A549 (cell line): ENCODE measurements around the gene BCL11B. TPM values are rescaled to one million over a fixed set of nuclear protein-coding genes. Genes with fewer than 3 reads are reported as not detected.

Experiments
- ATAC-seq, 2 experiments: fragments of 200-7000 bp in 1 of 2; fragments of >200 bp in 1 of 2; cut with Nextera tagmentation in 1 of 2; cut with Tn5 transposase in 1 of 2; 3 replicates each; pipeline versions ENCODE4 v1.8.0 to v1.9.1; 2018 to 2020; ENCODE audit warnings: mild to moderate bottlenecking in 1 of 2, moderate library complexity in 1 of 2
- CTCF ChIA-PET: fragments of 300-600 bp; sonication (Branson Sonifier 250); formaldehyde crosslinking; extraction: SDS; loops from one replicate; lab custom pipeline; 2021; ENCODE audit warnings: antibody characterized with exemption, inconsistent platforms; lab: Yijun Ruan, JAX
- POLR2A ChIA-PET: fragments of 350-600 bp; formaldehyde crosslinking; extraction: SDS; loops from one replicate; lab custom pipeline; 2021; ENCODE audit warnings: antibody characterized with exemption, inconsistent platforms; lab: Yijun Ruan, JAX
- DNase-seq, 2 experiments: peaks; one replicate each; pipeline versions ENCODE4 v3.0.0 to v3.0.0-alpha.2; 2011 to 2016; ENCODE audit warnings: low read depth in 1 of 2, low spot score in 1 of 2
- FAIRE-seq: peaks from 2 replicates; lab custom pipeline; 2011; peaks lifted over from hg19 to GRCh38; lab: Jason Lieb, UNC
- H3K27ac ChIP-seq, 2 experiments: fragments of >200 bp; sonication (Bioruptor Twin); formaldehyde crosslinking; 3 replicates each; pipeline ENCODE4 v1.5.1; 2016 to 2017
- H3K4me1 ChIP-seq: fragments of >200 bp; sonication (Bioruptor Twin); formaldehyde crosslinking; 3 replicates; pipeline ENCODE4 v1.6.1; 2016
- H3K4me2 ChIP-seq: fragments of >200 bp; sonication (Bioruptor Twin); formaldehyde crosslinking; 3 replicates; pipeline ENCODE4 v1.6.1; 2016
- H3K4me3 ChIP-seq: fragments of >200 bp; sonication (Bioruptor Twin); formaldehyde crosslinking; 3 replicates; pipeline ENCODE4 v1.5.1; 2016
- H3K9me3 ChIP-seq: fragments of >200 bp; sonication (Bioruptor Twin); formaldehyde crosslinking; 3 replicates; pipeline ENCODE4 v1.6.1; 2016
- CBX2 ChIP-seq: fragments of 200-600 bp; sonication (generic); IDR thresholded peaks from 2 replicates; pipeline ENCODE4 v1.6.1; 2016; ENCODE audit warnings: low read depth, mild to moderate bottlenecking, borderline replicate concordance
- CHD4 ChIP-seq: fragments of 200-600 bp; sonication (generic); IDR thresholded peaks from 2 replicates; pipeline ENCODE4 v1.6.1; 2016; ENCODE audit warnings: antibody characterized with exemption, mild to moderate bottlenecking, borderline replicate concordance
- E2F6 ChIP-seq: IDR thresholded peaks from 2 replicates; pipeline ENCODE4 v1.6.1; 2012; ENCODE audit warnings: low read depth, borderline replicate concordance
- EHMT2 ChIP-seq: fragments of 200-600 bp; sonication (generic); IDR thresholded peaks from 2 replicates; pipeline ENCODE4 v1.6.1; 2016; ENCODE audit warnings: antibody characterized with exemption, low read depth, mild to moderate bottlenecking, moderate library complexity
- FOSB ChIP-seq: fragments of 250-450 bp; sonication (Bioruptor Pico); IDR thresholded peaks from 2 replicates; pipeline ENCODE4 v1.5.0; 2020; ENCODE audit warnings: mild to moderate bottlenecking, moderate library complexity
- FOXS1 ChIP-seq: fragments of 250-450 bp; sonication (Bioruptor Pico); IDR thresholded peaks from 2 replicates; pipeline ENCODE4 v1.5.0; 2020; ENCODE audit warnings: mild to moderate bottlenecking, moderate library complexity
- GATA3 ChIP-seq: IDR thresholded peaks from 2 replicates; pipeline ENCODE4 v1.6.1; 2012; ENCODE audit warnings: borderline replicate concordance
- HDAC2 ChIP-seq: fragments of 200-600 bp; sonication (generic); IDR thresholded peaks from 2 replicates; pipeline ENCODE4 v1.6.1; 2016
- HEYL ChIP-seq: fragments of 250-450 bp; sonication (Bioruptor Pico); IDR thresholded peaks from 2 replicates; pipeline ENCODE4 v1.8.0; 2021; ENCODE audit warnings: mild to moderate bottlenecking, moderate library complexity
- HMGXB4 ChIP-seq: fragments of 250-450 bp; sonication (Bioruptor Pico); IDR thresholded peaks from 2 replicates; pipeline ENCODE4 v1.5.0; 2021; ENCODE audit warnings: mild to moderate bottlenecking, moderate library complexity, borderline replicate concordance
- HOXB13 ChIP-seq: fragments of 250-450 bp; sonication (Bioruptor Pico); IDR thresholded peaks from 2 replicates; pipeline ENCODE4 v1.5.0; 2020; ENCODE audit warnings: low read depth, mild to moderate bottlenecking, moderate library complexity
- MAZ ChIP-seq: fragments of 150-350 bp; IDR thresholded peaks from 2 replicates; pipeline ENCODE4 v1.6.1; 2014; ENCODE audit warnings: antibody characterized with exemption, low read depth, low read length, borderline replicate concordance
- MYC ChIP-seq: IDR thresholded peaks from 2 replicates; pipeline ENCODE4 v1.6.1; 2012; ENCODE audit warnings: mild to moderate bottlenecking, inconsistent platforms, low read length, improper control_type of control experiment, borderline replicate concordance
- NFE2L2 ChIP-seq: fragments of 150-350 bp; conservative IDR thresholded peaks from 2 replicates; pipeline ENCODE4 v1.6.1; 2014; ENCODE audit warnings: low read length
- NPAS2 ChIP-seq: fragments of 250-450 bp; sonication (Bioruptor Pico); IDR thresholded peaks from 2 replicates; pipeline ENCODE4 v1.8.0; 2022; ENCODE audit warnings: mild to moderate bottlenecking, moderate library complexity, borderline replicate concordance
- NR3C1 ChIP-seq: fragments of >200 bp; sonication (Bioruptor Twin); formaldehyde crosslinking; IDR thresholded peaks from 3 replicates; pipeline ENCODE4 v1.6.1; 2017
- POLR2AphosphoS2 ChIP-seq: conservative IDR thresholded peaks from 2 replicates; pipeline ENCODE4 v1.6.1; 2012; ENCODE audit warnings: low read length, improper control_type of control experiment, inconsistent platforms
- RCOR1 ChIP-seq: fragments of 150-350 bp; IDR thresholded peaks from 2 replicates; pipeline ENCODE4 v1.6.1; 2014; ENCODE audit warnings: antibody characterized with exemption, low read length, low read depth
- REST ChIP-seq: fragments of 200-600 bp; sonication (generic); IDR thresholded peaks from 2 replicates; pipeline ENCODE4 v1.6.1; 2016; ENCODE audit warnings: antibody characterized with exemption, mild to moderate bottlenecking, moderate library complexity
- RFX5 ChIP-seq: fragments of 450-650 bp; IDR thresholded peaks from 2 replicates; pipeline ENCODE4 v1.7.1; 2014; ENCODE audit warnings: antibody characterized with exemption, mild to moderate bottlenecking, moderate library complexity
- SMC3 ChIP-seq: fragments of >200 bp; sonication (Bioruptor Twin); formaldehyde crosslinking; IDR thresholded peaks from 3 replicates; pipeline ENCODE4 v1.6.1; 2018; ENCODE audit warnings: inconsistent platforms
- ZC3H11A ChIP-seq: fragments of 450-650 bp; IDR thresholded peaks from 2 replicates; pipeline ENCODE4 v1.6.1; 2014; ENCODE audit warnings: antibody characterized with exemption, mild to moderate bottlenecking
- ZFP36 ChIP-seq: fragments of 450-650 bp; IDR thresholded peaks from 2 replicates; pipeline ENCODE4 v1.6.1; 2014; ENCODE audit warnings: borderline replicate concordance; ENCODE audit not compliant: partially characterized antibody
- ZSCAN20 ChIP-seq: fragments of 250-450 bp; sonication (Bioruptor Pico); IDR thresholded peaks from 2 replicates; pipeline ENCODE4 v1.8.0; 2022; ENCODE audit warnings: mild to moderate bottlenecking, moderate library complexity
- WGBS: methylation state at CpG from one replicate; pipeline ENCODE4 v1.1.6; 2017; ENCODE audit errors: missing lambda C conversion rate; 5-methylcytosine and 5-hydroxymethylcytosine counted together
- polyA plus RNA-seq, 4 experiments: library from polyadenylated mRNA; depleted of rRNA in 3 of 4; stranded (reverse); fragments of >200 nt; fragmentation: RNase III in 1 of 4; extraction: RNeasy Plus Mini Kit Qiagen cat#74134 plus additional on column Dnase treatment in 1 of 4; gene quantifications; 2 replicates in 3 of 4; 3 replicates in 1 of 4; pipeline ENCODE4 v1.2.3, GENCODE V29; 2011 to 2017
- TF ChIP-seq, protein P1 (sequence below): fragments of 450-650 bp; IDR thresholded peaks from 2 replicates; pipeline ENCODE4 v1.6.1; 2014; ENCODE audit warnings: antibody characterized with exemption
- TF ChIP-seq, protein P2 (sequence below): fragments of 150-350 bp; IDR thresholded peaks from 2 replicates; pipeline ENCODE4 v1.6.1; 2014; ENCODE audit warnings: low read depth, mild to moderate bottlenecking, low read length
- TF ChIP-seq, protein P3 (sequence below): IDR thresholded peaks from 2 replicates; pipeline ENCODE4 v1.6.1; 2012

Gene BCL11B
- polyA plus RNA-seq, 2 of the 4 experiments (the other 2 are of a cell fraction), result 0.43 to 0.49 TPM

GRCh38 chr14:99163446-99163845 lies 108.6 kb downstream of the BCL11B start:
- WGBS, result 9% methylated on average over 3 of the region's 3 CpGs
- CTCF ChIA-PET, result interaction anchor here (0.5 to 1.6 kb wide), 2 partner anchors 15 to 809 kb away, joined by 3 to 4 read pairs; no protein-coding TSS in a partner anchor
- no peak for FAIRE-seq

GRCh38 chr14:99159341-99160340 lies 112.4 kb downstream of the BCL11B start:
- no peaks in the 10 kb centered on the region for H3K9me3 ChIP-seq
- no peak overlapping the region for H3K4me3 ChIP-seq
- CTCF ChIA-PET, result interaction anchor here (1.1 to 1.7 kb wide), 2 partner anchors 107 to 257 kb away, joined by 3 to 4 read pairs; no protein-coding TSS in a partner anchor
- POLR2A ChIA-PET, result no interaction called here
- no peaks in the 10 kb centered on the region for H3K4me1 ChIP-seq
- H3K4me2 ChIP-seq, result no peak overlapping the region
- FAIRE-seq (no peak), DNase-seq (no peak), ATAC-seq (no peak)
- no peak overlapping the region for H3K27ac ChIP-seq
- TF ChIP-seq CBX2 (no peak), CHD4 (no peak), NPAS2 (CRISPR knock-in tag) (no peak), SMC3 (no peak), REST (no peak), EHMT2 (no peak), FOXS1 (CRISPR knock-in tag) (no peak), HOXB13 (no peak), E2F6 (no peak), FOSB (CRISPR knock-in tag) (no peak), HMGXB4 (no peak), RFX5 (no peak), POLR2AphosphoS2 (no peak), MYC (no peak), NR3C1 (no peak), GATA3 (no peak)
- TF ChIP-seq, protein P1, sequence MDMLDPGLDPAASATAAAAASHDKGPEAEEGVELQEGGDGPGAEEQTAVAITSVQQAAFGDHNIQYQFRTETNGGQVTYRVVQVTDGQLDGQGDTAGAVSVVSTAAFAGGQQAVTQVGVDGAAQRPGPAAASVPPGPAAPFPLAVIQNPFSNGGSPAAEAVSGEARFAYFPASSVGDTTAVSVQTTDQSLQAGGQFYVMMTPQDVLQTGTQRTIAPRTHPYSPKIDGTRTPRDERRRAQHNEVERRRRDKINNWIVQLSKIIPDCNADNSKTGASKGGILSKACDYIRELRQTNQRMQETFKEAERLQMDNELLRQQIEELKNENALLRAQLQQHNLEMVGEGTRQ, result no peak
- TF ChIP-seq, protein P2, sequence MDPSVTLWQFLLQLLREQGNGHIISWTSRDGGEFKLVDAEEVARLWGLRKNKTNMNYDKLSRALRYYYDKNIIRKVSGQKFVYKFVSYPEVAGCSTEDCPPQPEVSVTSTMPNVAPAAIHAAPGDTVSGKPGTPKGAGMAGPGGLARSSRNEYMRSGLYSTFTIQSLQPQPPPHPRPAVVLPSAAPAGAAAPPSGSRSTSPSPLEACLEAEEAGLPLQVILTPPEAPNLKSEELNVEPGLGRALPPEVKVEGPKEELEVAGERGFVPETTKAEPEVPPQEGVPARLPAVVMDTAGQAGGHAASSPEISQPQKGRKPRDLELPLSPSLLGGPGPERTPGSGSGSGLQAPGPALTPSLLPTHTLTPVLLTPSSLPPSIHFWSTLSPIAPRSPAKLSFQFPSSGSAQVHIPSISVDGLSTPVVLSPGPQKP, result no peak
- WGBS, result 49% methylated on average over 20 of the region's 22 CpGs

More at GRCh38 chr14:99163446-99163845, 108.6 kb downstream of the BCL11B start:
- no peak for DNase-seq
- H3K27ac ChIP-seq, result no peak overlapping the region
- no peak overlapping the region for H3K4me2 ChIP-seq
- POLR2A ChIA-PET, result no interaction called here
- H3K4me1 ChIP-seq, result no peaks in the 10 kb centered on the region
- H3K4me3 ChIP-seq, result no peak overlapping the region
- no peak for ATAC-seq
- TF ChIP-seq, protein P2, result no peak
- TF ChIP-seq HEYL (CRISPR knock-in tag) (no peak), ZFP36 (no peak), NR3C1 (no peak), NFE2L2 (no peak), EHMT2 (no peak), POLR2AphosphoS2 (no peak), ZC3H11A (no peak), HOXB13 (no peak), HDAC2 (no peak), MAZ (no peak), RCOR1 (no peak), ZSCAN20 (no peak)
- TF ChIP-seq, protein P3, sequence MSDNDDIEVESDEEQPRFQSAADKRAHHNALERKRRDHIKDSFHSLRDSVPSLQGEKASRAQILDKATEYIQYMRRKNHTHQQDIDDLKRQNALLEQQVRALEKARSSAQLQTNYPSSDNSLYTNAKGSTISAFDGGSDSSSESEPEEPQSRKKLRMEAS, result no peak
- 0 out of 3 replicates have a peak, but pooled peaks cover 4% of the 10 kb centered on the region for H3K9me3 ChIP-seq
